ENCODE results near the gene ALKBH3.

Gene ALKBH3

GRCh38 chr11:43835104-43835503 is 45.5 kb upstream of the ALKBH3 start:
- Histone ChIP-seq H3K36me3 (ENCODE audit: low read depth) (peaks cover 44% of the 10 kb centered on the region), H3K27me3 (ENCODE audit: insufficient read depth, poor library complexity, severe bottlenecking) (no peaks in the 10 kb centered on the region), H3K27ac (ENCODE audit: poor library complexity, severe bottlenecking) (no peak overlapping the region), H3K9me3 (ENCODE audit: severe bottlenecking) (no peaks in the 10 kb centered on the region), H3K4me3 (ENCODE audit: severe bottlenecking) (no peak overlapping the region), H3K4me1 (ENCODE audit: insufficient read depth, poor library complexity, severe bottlenecking) (peaks cover 22% of the 10 kb centered on the region)
- DNase-seq (ENCODE audit: low spot score) = no peak
- ATAC-seq (ENCODE audit: low read depth) = no peak
- TF ChIP-seq, protein P1, sequence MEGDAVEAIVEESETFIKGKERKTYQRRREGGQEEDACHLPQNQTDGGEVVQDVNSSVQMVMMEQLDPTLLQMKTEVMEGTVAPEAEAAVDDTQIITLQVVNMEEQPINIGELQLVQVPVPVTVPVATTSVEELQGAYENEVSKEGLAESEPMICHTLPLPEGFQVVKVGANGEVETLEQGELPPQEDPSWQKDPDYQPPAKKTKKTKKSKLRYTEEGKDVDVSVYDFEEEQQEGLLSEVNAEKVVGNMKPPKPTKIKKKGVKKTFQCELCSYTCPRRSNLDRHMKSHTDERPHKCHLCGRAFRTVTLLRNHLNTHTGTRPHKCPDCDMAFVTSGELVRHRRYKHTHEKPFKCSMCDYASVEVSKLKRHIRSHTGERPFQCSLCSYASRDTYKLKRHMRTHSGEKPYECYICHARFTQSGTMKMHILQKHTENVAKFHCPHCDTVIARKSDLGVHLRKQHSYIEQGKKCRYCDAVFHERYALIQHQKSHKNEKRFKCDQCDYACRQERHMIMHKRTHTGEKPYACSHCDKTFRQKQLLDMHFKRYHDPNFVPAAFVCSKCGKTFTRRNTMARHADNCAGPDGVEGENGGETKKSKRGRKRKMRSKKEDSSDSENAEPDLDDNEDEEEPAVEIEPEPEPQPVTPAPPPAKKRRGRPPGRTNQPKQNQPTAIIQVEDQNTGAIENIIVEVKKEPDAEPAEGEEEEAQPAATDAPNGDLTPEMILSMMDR (IDR thresholded peaks at IDR 0.05; ENCODE audit: poor library complexity, severe bottlenecking) = no peak

DNA sequence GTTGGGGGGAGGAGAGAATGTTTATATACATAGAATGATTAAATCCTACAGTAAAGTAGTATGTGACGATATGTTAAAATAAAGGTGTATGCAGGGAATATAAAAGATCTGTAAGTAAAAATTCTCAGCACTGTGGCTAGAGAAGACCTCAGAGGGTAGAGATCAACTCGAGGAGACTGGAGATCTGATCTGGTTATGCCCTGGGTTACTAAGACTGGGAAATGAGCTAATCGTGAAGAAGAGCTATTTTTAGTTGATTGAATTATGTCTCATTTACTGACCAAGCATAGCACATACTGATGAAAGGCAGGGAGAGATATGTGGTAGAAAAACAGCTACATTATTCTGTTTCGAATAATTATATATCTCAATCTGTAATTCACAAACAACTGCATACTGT is 42.8 kb upstream of the ALKBH3 start:
- TF ChIP-seq, protein P1 (IDR thresholded peaks at IDR 0.05; ENCODE audit: poor library complexity, severe bottlenecking) = no peak
- Histone ChIP-seq H3K27me3 (ENCODE audit: insufficient read depth, poor library complexity, severe bottlenecking) (no peaks in the 10 kb centered on the region), H3K36me3 (ENCODE audit: low read depth) (peaks cover 51% of the 10 kb centered on the region), H3K4me3 (ENCODE audit: severe bottlenecking) (no peak overlapping the region), H3K27ac (ENCODE audit: poor library complexity, severe bottlenecking) (no peak overlapping the region), H3K4me1 (ENCODE audit: insufficient read depth, poor library complexity, severe bottlenecking) (no peaks in the 10 kb centered on the region), H3K9me3 (ENCODE audit: severe bottlenecking) (no peaks in the 10 kb centered on the region)
- no peak for ATAC-seq (ENCODE audit: low read depth)
- DNase-seq (ENCODE audit: low spot score) = no peak

GRCh38 chr11:43842021-43842420 is 38.6 kb upstream of the ALKBH3 start:
- H3K27ac ChIP-seq (ENCODE audit: poor library complexity, severe bottlenecking) = no peak overlapping the region
- H3K36me3 ChIP-seq (ENCODE audit: low read depth) = peaks cover 54% of the 10 kb centered on the region
- H3K9me3 ChIP-seq (ENCODE audit: severe bottlenecking) = no peaks in the 10 kb centered on the region
- H3K4me3 ChIP-seq (ENCODE audit: severe bottlenecking) = no peak overlapping the region
- no peaks in the 10 kb centered on the region for H3K4me1 ChIP-seq (ENCODE audit: insufficient read depth, poor library complexity, severe bottlenecking)
- no peak for ATAC-seq (ENCODE audit: low read depth)
- no peak for DNase-seq (ENCODE audit: low spot score)
- H3K27me3 ChIP-seq (ENCODE audit: insufficient read depth, poor library complexity, severe bottlenecking) = no peaks in the 10 kb centered on the region
- TF ChIP-seq, protein P1 (IDR thresholded peaks at IDR 0.05; ENCODE audit: poor library complexity, severe bottlenecking) = no peak

DNA sequence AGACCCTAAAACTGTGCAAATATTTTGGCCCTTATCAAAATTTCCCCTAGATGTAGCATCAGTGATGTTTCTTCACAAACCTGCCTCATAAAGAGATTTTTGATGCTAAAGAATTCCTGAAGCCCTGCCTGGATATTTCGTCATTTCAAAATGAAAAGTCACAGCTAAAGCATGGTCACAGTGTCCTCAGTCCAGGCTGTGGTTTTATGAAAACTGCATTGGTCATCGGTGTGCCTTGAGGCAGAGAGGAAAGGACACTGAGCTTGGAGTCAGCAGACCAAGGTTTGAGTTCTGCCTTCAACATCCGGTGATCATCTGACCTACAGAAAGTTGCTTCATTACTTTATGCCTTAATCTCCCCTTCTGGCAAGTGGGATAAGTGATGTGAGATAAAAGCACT is 34.8 kb upstream of the ALKBH3 start:
- no peaks in the 10 kb centered on the region for H3K9me3 ChIP-seq (ENCODE audit: severe bottlenecking)
- no peaks in the 10 kb centered on the region for H3K4me1 ChIP-seq (ENCODE audit: insufficient read depth, poor library complexity, severe bottlenecking)
- DNase-seq (ENCODE audit: low spot score) (no peak), ATAC-seq (ENCODE audit: low read depth) (no peak)
- no peaks in the 10 kb centered on the region for H3K27me3 ChIP-seq (ENCODE audit: insufficient read depth, poor library complexity, severe bottlenecking)
- H3K4me3 ChIP-seq (ENCODE audit: severe bottlenecking) = no peak overlapping the region
- TF ChIP-seq, protein P1 (IDR thresholded peaks at IDR 0.05; ENCODE audit: poor library complexity, severe bottlenecking) = no peak
- no peak overlapping the region for H3K27ac ChIP-seq (ENCODE audit: poor library complexity, severe bottlenecking)
- peaks cover 34% of the 10 kb centered on the region for H3K36me3 ChIP-seq (ENCODE audit: low read depth)

DNA sequence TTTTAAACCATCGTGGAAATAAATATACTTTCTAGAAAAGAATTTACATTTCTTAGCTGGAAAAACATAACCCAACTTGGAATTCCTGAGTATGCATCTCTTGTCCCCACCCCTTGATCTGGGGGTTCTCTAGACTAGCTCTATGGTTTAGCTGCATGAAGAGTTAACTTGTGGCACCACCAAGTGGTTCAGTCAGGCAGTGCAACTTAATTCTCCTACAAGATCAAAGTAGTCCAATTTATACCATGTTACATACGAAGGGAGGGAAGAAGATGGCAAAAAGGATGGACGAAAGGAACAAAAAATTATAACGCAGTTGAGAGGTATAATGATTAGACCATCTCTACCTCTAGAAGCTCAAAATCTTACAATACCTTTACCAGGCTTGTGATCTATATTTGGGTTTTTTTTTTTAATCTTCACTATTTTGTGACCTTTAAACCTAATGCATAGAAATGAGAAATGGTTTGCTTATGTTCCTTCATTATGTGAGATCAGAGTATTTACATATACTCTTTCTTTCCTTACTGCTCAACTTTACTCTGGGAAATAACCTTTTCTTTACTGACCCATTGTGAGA is 28.5 kb upstream of the ALKBH3 start:
- peaks cover 45% of the 10 kb centered on the region for H3K36me3 ChIP-seq (ENCODE audit: low read depth)
- no peak overlapping the region for H3K27ac ChIP-seq (ENCODE audit: poor library complexity, severe bottlenecking)
- H3K4me1 ChIP-seq (ENCODE audit: insufficient read depth, poor library complexity, severe bottlenecking) = no peaks in the 10 kb centered on the region
- H3K4me3 ChIP-seq (ENCODE audit: severe bottlenecking) = no peak overlapping the region
- no peak for DNase-seq (ENCODE audit: low spot score)
- ATAC-seq (ENCODE audit: low read depth) = peak; percentile 79
- TF ChIP-seq, protein P1 (IDR thresholded peaks at IDR 0.05; ENCODE audit: poor library complexity, severe bottlenecking) = peak; percentile 90
- no peaks in the 10 kb centered on the region for H3K9me3 ChIP-seq (ENCODE audit: severe bottlenecking)
- no peaks in the 10 kb centered on the region for H3K27me3 ChIP-seq (ENCODE audit: insufficient read depth, poor library complexity, severe bottlenecking)

All from RWPE2 (cell line).